GM12878 (cell line): ENCODE measurements around the gene ANLN. TPM values are rescaled to one million over a fixed set of nuclear protein-coding genes. Genes with fewer than 3 reads are reported as not detected.

Source experiments
- ATAC-seq: fragments of 200-7000 bp; cut with Tn5 transposase; 3 replicates; pipeline ENCODE4 v1.9.1; 2020; ENCODE audit warnings: mild to moderate bottlenecking, moderate library complexity
- BruUV-seq: library from RNA; stranded (reverse); fragments of 400-500 nt; replicated peaks from 2 replicates; lab custom pipeline; 2021; lab: Mats Ljungman, UMichigan
- CTCF ChIA-PET: fragments of 300-600 bp; sonication (Branson Sonifier 250); formaldehyde crosslinking; extraction: SDS; loops from one replicate; lab custom pipeline; 2021; ENCODE audit warnings: inconsistent platforms; lab: Yijun Ruan, JAX
- POLR2A ChIA-PET: fragments of 350-600 bp; formaldehyde crosslinking; extraction: SDS; loops from one replicate; lab custom pipeline; 2021; ENCODE audit warnings: inconsistent platforms; lab: Charles Lee
- RAD21 ChIA-PET: fragments of 300-600 bp; sonication (Branson Sonifier 250); formaldehyde crosslinking; loops from one replicate; lab custom pipeline; 2023; ENCODE audit warnings: antibody characterized with exemption; ENCODE audit not compliant: unreplicated experiment; lab: Charles Lee
- SMC1A ChIA-PET: fragments of 300-600 bp; sonication (Branson Sonifier 250); formaldehyde crosslinking; loops from one replicate; lab custom pipeline; 2023; ENCODE audit not compliant: unreplicated experiment, uncharacterized antibody; lab: Charles Lee
- DNase-seq: peaks from one replicate; pipeline ENCODE4 v3.0.0-alpha.2; 2011; ENCODE audit warnings: low read depth, low spot score
- FAIRE-seq: peaks from 3 replicates; lab custom pipeline; 2011; peaks lifted over from hg19 to GRCh38; lab: Jason Lieb, UNC
- H2AFZ ChIP-seq: 2 replicates; pipeline ENCODE4 v1.6.0; 2011; ENCODE audit warnings: low read depth, low read length, control low read depth; ENCODE audit not compliant: control insufficient read depth
- H3K27ac ChIP-seq: 2 replicates; pipeline ENCODE4 v1.5.1; 2011; ENCODE audit warnings: control low read depth; ENCODE audit not compliant: control insufficient read depth, insufficient read depth
- H3K27me3 ChIP-seq, 2 experiments: replicated peaks in 1 of 2; 2 replicates each; pipeline versions ENCODE4 v1.6.0 to v1.6.1; 2011; ENCODE audit warnings: low read length in 1 of 2; ENCODE audit not compliant: control insufficient read depth in 2 of 2, insufficient read depth in 2 of 2
- H3K36me3 ChIP-seq, 2 experiments: 2 replicates each; pipeline ENCODE4 v1.5.1; 2011; ENCODE audit warnings: low read length in 1 of 2; ENCODE audit not compliant: control insufficient read depth in 2 of 2, insufficient read depth in 2 of 2
- H3K4me1 ChIP-seq: 2 replicates; pipeline ENCODE4 v1.6.1; 2011; ENCODE audit warnings: mild to moderate bottlenecking, low read length, moderate library complexity, mixed read lengths; ENCODE audit not compliant: control insufficient read depth, insufficient read depth
- H3K4me2 ChIP-seq: 2 replicates; pipeline ENCODE4 v1.6.0; 2011; ENCODE audit warnings: control low read depth; ENCODE audit not compliant: control insufficient read depth, insufficient read depth
- H3K4me3 ChIP-seq: fragments of 200-600 bp; sonication (generic); 2 replicates; pipeline ENCODE4 v1.5.1; 2016
- H3K79me2 ChIP-seq: 2 replicates; pipeline ENCODE4 v1.6.0; 2011; ENCODE audit warnings: low read length; ENCODE audit not compliant: control insufficient read depth, insufficient read depth
- H3K9ac ChIP-seq: 2 replicates; pipeline ENCODE4 v1.8.0; 2011; ENCODE audit warnings: low read length, control low read depth, mixed read lengths; ENCODE audit not compliant: control insufficient read depth, insufficient read depth
- H3K9me3 ChIP-seq: replicated peaks from 3 replicates; pipeline ENCODE4 v1.5.1; 2011; ENCODE audit warnings: mild to moderate bottlenecking, low read length; ENCODE audit not compliant: control insufficient read depth, insufficient read depth
- H4K20me1 ChIP-seq: 2 replicates; pipeline ENCODE4 v1.6.0; 2011; ENCODE audit not compliant: control insufficient read depth, insufficient read depth
- ATF7 ChIP-seq: fragments of 450-650 bp; IDR thresholded peaks from 2 replicates; pipeline ENCODE4 v1.6.1; 2016; ENCODE audit warnings: low read depth, mild to moderate bottlenecking
- BACH1 ChIP-seq: fragments of 450-650 bp; IDR thresholded peaks from 2 replicates; pipeline ENCODE4 v1.6.1; 2017; ENCODE audit warnings: mild to moderate bottlenecking, borderline replicate concordance
- BCL11A ChIP-seq: IDR thresholded peaks from 2 replicates; pipeline ENCODE4 v1.6.1; 2011; ENCODE audit warnings: low read depth, low read length
- BCL3 ChIP-seq: IDR thresholded peaks from 2 replicates; pipeline ENCODE4 v1.6.1; 2011; ENCODE audit warnings: borderline replicate concordance, low read depth, mild to moderate bottlenecking, moderate library complexity, low read length; ENCODE audit not compliant: insufficient read depth, poor library complexity, severe bottlenecking
- CHD4 ChIP-seq: fragments of 200-600 bp; sonication (generic); IDR thresholded peaks from 2 replicates; pipeline ENCODE4 v1.6.1; 2016; ENCODE audit warnings: mild to moderate bottlenecking
- CREB1 ChIP-seq: IDR thresholded peaks from 2 replicates; pipeline ENCODE4 v1.6.1; 2012; ENCODE audit warnings: low read depth, mild to moderate bottlenecking, inconsistent platforms
- DPF2 ChIP-seq: fragments of 450-650 bp; IDR thresholded peaks from 2 replicates; pipeline ENCODE4 v1.6.1; 2017; ENCODE audit warnings: mild to moderate bottlenecking
- HDAC6 ChIP-seq: fragments of 200-600 bp; sonication (generic); IDR thresholded peaks from one replicate; pipeline ENCODE4 v1.8.0; 2017; ENCODE audit warnings: antibody characterized with exemption; ENCODE audit not compliant: unreplicated experiment
- NBN ChIP-seq: fragments of 450-650 bp; IDR thresholded peaks from 2 replicates; pipeline ENCODE4 v1.6.1; 2016
- NFYA ChIP-seq: IDR thresholded peaks from 2 replicates; pipeline ENCODE4 v1.6.1; 2011; ENCODE audit warnings: low read depth, mild to moderate bottlenecking, low read length, improper control_type of control experiment, borderline replicate concordance
- PRDM15 ChIP-seq: fragments of 450-650 bp; formaldehyde crosslinking; IDR thresholded peaks from 2 replicates; pipeline ENCODE4 v1.4.0; 2020; ENCODE audit warnings: mild to moderate bottlenecking, moderate library complexity
- RAD51 ChIP-seq: fragments of 450-650 bp; IDR thresholded peaks from 2 replicates; pipeline ENCODE4 v1.6.1; 2016; ENCODE audit warnings: moderate library complexity, mild to moderate bottlenecking, inconsistent platforms
- SKIL ChIP-seq: fragments of 450-650 bp; IDR thresholded peaks from 2 replicates; pipeline ENCODE4 v1.6.1; 2017; ENCODE audit warnings: mild to moderate bottlenecking, low read depth, inconsistent platforms; ENCODE audit not compliant: poor library complexity, severe bottlenecking
- SUZ12 ChIP-seq: fragments of 200-600 bp; sonication (generic); IDR thresholded peaks from one replicate; pipeline ENCODE4 v1.6.1; 2018; ENCODE audit warnings: antibody characterized with exemption, mild to moderate bottlenecking; ENCODE audit not compliant: unreplicated experiment
- TAF1 ChIP-seq: IDR thresholded peaks from 2 replicates; pipeline ENCODE4 v1.6.1; 2011; ENCODE audit warnings: mild to moderate bottlenecking, low read depth, low read length, borderline replicate concordance
- USF2 ChIP-seq: IDR thresholded peaks from 2 replicates; pipeline ENCODE4 v1.6.1; 2011; ENCODE audit warnings: low read depth, low read length, improper control_type of control experiment, borderline replicate concordance
- ZNF207 ChIP-seq: fragments of 450-650 bp; IDR thresholded peaks from 2 replicates; pipeline ENCODE4 v1.6.1; 2014; ENCODE audit warnings: antibody characterized with exemption, mild to moderate bottlenecking, borderline replicate concordance
- WGBS: methylation state at CpG from one replicate; pipeline ENCODE4 v1.1.6; 2016; ENCODE audit warnings: low lambda C conversion rate; ENCODE audit not compliant: insufficient replicate concordance, insufficient coverage; ENCODE audit errors: missing lambda C conversion rate; 5-methylcytosine and 5-hydroxymethylcytosine counted together
- in situ Hi-C: fragments of 300-500 bp; cut with MboI; formaldehyde crosslinking; loops from 9 replicates; pipeline ENCODE4 v1.14.3; 2018; ENCODE audit warnings: mixed read lengths
- intact Hi-C: fragments of 100-400 bp; cut with micrococcal nuclease; formaldehyde crosslinking; loops from one replicate; pipeline ENCODE4 v1.14.2; 2022; ENCODE audit not compliant: unreplicated experiment
- polyA plus RNA-seq, 11 experiments: library from polyadenylated mRNA; depleted of rRNA in 4 of 11; unstranded in 6 of 11; stranded (reverse) in 5 of 11; fragments of >200 nt; fragmentation: Nextera tagmentation in 4 of 11; fragmentation: Illumina TruSeq in 1 of 11; extraction: Ambion mirVana in 4 of 11; extraction: Trizol in 1 of 11; gene quantifications; 1 replicate in 1 of 11; 2 replicates in 10 of 11; pipeline versions ENCODE4 v1.2.1 to v1.2.3, GENCODE V29; 2011 to 2016; ENCODE audit warnings: inconsistent platforms in 2 of 11, missing spikeins in 2 of 11, low read depth in 1 of 11
- total RNA-seq, 4 experiments: library from RNA; depleted of rRNA in 3 of 4; stranded (reverse); fragments of >200 nt in 3 of 4; fragmentation: Illumina TruSeq in 1 of 4; extraction: Trizol in 1 of 4; gene quantifications; 2 replicates each; pipeline versions ENCODE4 v1.2.1 to v1.2.3, GENCODE V29; 2013 to 2021

ANLN gene
- total and polyA plus RNA-seq, 10 of the 15 experiments (the other 5 are each of a cell fraction or from before 2014, with no cell fraction given): 9.5 to 32.1 (median 24.2) TPM

- CTCF ChIA-PET: interaction anchor here (1.2 kb wide), 1 partner anchor 14 kb away, joined by 6 read pairs; a partner anchor contains a TSS
- SMC1A ChIA-PET: interaction anchor here (1.3 kb wide), 1 partner anchor 11 kb away, joined by 3 read pairs; no protein-coding TSS in a partner anchor
- FAIRE-seq: no peak
- RAD21 ChIA-PET: no interaction called here
- no peaks in the 10 kb centered on the region for H3K9me3 ChIP-seq
- no peak for DNase-seq
- no peak overlapping the region for H3K4me3 ChIP-seq
- no peak overlapping the region for H2AFZ ChIP-seq
- no peaks in the 10 kb centered on the region for H3K79me2 ChIP-seq
- no TSS peak for BruUV-seq
- in situ Hi-C loops: no loop called here
- H3K9ac ChIP-seq: no peak overlapping the region
- H3K4me1 ChIP-seq: no peaks in the 10 kb centered on the region
- H3K27me3 ChIP-seq: no peaks in the 10 kb centered on the region
- no peak for ATAC-seq
- no peak overlapping the region for H3K4me2 ChIP-seq
- intact Hi-C loops: no loop called here
- H4K20me1 ChIP-seq: no peaks in the 10 kb centered on the region
- no peak overlapping the region for H3K27ac ChIP-seq
- POLR2A ChIA-PET: no interaction called here
- 97% methylated on average over 2 of the region's 2 CpGs for WGBS
- H3K36me3 ChIP-seq: no peaks in the 10 kb centered on the region
- no peak for TF ChIP-seq CHD4
- no peak for TF ChIP-seq ZNF207
- TF ChIP-seq SUZ12: no peak
- no peak for TF ChIP-seq BACH1
- no peak for TF ChIP-seq HDAC6
- TF ChIP-seq BCL11A: no peak
- TF ChIP-seq CREB1: no peak
- TF ChIP-seq NFYA: no peak
- TF ChIP-seq TAF1: no peak
- TF ChIP-seq ATF7: no peak
- no peak for TF ChIP-seq SKIL
- no peak for TF ChIP-seq PRDM15 (CRISPR knock-in tag)
- no peak for TF ChIP-seq USF2
- no peak for TF ChIP-seq BCL3
- TF ChIP-seq DPF2: no peak
- TF ChIP-seq NBN: no peak
- TF ChIP-seq RAD51: no peak
Measured at GRCh38 chr7:36381056-36381455, 8.6 kb upstream of the ANLN start.
